Measurements from ENCODE around the gene ENTPD8.
A peak's percentile ranks its signal among the peaks of the same experiment; 100 is the strongest.

The ENTPD8 gene

GRCh38 chr9:137445930-137446431, 4.8 kb upstream of the ENTPD8 start:
- peak; percentile 11 for DNase-seq

DNA sequence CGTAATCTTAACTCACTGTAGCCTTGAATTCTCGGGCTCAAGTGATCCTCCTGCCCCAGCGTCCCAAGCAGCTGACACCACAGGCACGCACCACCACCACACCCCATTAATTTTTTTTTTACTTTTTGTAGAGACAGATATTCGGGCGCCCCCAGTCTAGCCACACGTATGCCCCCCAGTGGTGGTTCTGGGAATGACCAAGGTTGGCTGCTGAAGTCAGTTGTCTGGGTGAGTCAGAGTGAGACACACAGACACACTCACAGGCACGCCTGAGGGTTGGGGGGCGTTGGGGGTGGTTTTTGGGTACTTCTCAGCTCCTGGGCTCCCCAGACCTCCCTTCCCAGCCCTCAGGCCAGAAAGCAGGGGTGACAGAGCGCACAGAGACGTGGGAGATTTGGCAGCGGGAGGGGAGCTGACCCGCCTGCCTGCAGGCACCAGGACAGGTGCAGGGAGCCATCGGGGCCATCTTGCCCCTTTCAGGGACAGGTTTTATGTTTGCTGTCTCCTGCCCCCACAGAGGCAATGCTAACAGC, 4.2 kb upstream of the ENTPD8 start:
- DNase-seq = no peak

DNA sequence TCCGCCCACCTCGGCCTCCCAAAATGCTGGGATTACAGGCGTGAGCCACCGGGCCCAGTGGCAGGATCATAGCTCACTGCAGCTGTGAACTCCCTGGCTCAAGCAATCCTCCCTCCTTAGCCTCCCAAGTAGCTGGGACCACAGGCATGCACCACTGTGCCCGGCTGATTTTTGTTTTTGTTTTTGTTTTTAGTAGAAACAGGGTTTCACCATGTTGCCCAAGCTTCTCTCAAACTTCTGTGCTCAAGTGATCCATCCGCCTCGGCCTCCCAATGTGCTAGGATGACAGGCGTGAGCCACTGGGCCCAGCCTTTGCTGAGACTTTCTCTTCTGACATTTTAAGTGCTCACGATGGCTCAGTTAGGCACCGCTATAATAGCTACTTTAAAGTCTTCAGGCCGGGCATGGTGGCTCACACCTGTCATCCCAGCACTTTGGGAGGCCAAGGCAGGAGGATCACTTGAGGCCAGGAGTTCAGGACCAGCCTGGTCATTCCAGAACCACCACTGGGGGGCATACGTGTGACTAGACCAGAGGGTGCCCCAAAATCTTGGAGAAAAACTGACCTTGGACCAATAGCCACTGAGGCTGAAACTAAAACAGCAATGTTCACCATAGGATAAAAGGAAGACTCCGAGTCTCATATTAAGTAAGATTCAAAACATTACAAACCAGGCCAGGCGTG, 3.1 kb upstream of the ENTPD8 start:
- DNase-seq = no peak

GRCh38 chr9:137441935-137442321, 771 bp upstream of the ENTPD8 start:
- DNase-seq = no peak

DNA sequence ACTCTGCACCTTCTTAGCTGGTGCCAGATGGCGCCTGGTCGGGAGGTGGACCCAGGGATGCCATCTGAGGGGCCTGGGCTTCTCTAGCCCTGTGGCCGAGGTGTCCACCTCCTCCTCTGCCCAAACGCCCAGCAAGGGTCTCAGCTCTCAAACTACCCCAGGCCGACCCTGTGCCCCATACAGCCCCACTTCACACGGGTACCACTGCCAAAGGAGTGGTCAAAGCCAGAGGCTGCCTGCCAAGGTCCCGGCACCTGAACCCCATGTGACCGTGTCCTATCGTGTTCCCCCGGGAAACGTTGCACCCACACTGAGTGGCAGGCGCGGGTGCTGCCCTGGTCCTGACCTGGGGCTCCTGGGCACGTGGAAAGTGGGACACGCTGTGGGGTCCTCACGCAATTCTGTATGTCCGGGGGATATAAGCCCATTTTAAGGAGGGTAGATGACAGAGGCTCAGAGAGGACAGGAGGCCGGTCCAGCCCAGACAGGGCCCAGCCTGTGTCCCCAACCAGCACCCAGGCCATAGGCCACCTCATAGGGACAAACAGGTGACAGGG, 1.9 kb downstream of the ENTPD8 start:
- no peak for DNase-seq

DNA sequence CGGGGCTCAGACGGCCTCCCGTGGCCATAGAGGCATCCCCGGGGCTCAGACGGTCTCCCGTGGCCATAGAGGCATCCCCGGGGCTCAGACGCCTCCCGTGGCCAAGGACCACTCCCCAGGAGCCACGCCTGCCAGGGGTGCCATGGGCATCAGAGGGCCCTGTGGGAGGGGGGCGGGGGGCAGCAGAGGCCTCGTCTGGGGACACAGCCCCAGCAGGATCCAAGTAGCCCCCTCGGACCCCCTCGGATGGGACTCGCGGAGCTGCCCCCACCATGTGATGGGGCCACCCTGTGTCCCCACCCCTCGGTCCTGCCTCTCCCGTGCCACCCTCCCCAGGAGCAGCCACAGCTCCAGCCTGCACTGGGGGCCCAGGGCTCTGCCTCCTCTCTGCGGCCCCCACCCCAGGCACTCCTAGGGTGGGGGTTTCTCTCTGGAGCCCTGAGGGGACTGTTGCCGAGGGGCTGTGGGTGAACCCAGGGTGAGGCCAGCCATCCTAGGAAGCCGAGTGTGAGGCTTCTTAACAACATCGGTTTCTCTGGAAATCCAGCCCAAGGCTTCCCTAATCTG, 2.5 kb downstream of the ENTPD8 start:
- no peak for DNase-seq

- no peak for DNase-seq
These were observed 3.2 kb downstream of the ENTPD8 start for GRCh38 chr9:137437691-137438590.

DNA sequence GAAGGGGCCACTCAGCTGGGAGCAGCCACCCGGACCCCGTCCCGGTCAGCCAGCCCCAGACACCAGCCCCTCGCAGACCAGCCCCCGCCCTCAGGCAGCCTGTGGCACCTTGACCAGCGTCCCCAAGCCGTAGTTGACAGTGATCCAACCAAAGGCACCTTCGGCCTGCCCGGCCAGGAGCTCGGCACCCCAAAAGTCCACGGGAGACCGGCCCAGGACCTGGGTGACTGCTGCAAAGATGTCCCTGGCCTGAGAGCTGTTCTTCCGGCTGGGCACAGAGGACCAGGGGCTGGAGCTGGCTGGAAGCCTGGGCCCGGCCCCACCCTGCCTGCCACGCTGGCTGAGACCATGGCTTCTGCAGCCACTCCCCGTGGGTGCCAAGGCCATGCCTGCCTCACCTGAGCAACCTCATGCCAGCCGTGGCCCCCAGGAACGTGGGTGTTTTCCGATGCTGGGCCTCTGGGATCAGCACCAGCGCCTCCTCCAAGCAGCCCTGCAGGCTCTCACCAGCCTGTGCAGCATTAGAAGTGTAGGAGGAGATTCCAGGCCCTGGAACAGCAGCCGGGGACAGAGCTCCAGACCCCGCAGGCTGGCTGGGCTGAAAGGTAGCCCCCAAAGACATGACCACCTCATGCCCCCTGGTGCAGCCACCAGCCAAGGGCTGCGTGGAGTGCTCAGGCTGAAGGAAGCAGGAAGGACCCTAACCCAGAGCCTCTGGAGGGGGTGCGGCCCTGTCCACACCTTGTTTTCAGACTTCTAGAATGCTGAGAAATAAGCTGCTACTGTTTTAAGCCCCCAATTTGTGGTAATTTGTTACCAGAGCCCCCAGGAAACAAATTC, 4.2 kb downstream of the ENTPD8 start:
- no peak for DNase-seq

GRCh38 chr9:137435980-137436760, 5.0 kb downstream of the ENTPD8 start:
- DNase-seq = no peak

GRCh38 chr9:137435381-137435891, 5.7 kb downstream of the ENTPD8 start:
- no peak for DNase-seq

DNA sequence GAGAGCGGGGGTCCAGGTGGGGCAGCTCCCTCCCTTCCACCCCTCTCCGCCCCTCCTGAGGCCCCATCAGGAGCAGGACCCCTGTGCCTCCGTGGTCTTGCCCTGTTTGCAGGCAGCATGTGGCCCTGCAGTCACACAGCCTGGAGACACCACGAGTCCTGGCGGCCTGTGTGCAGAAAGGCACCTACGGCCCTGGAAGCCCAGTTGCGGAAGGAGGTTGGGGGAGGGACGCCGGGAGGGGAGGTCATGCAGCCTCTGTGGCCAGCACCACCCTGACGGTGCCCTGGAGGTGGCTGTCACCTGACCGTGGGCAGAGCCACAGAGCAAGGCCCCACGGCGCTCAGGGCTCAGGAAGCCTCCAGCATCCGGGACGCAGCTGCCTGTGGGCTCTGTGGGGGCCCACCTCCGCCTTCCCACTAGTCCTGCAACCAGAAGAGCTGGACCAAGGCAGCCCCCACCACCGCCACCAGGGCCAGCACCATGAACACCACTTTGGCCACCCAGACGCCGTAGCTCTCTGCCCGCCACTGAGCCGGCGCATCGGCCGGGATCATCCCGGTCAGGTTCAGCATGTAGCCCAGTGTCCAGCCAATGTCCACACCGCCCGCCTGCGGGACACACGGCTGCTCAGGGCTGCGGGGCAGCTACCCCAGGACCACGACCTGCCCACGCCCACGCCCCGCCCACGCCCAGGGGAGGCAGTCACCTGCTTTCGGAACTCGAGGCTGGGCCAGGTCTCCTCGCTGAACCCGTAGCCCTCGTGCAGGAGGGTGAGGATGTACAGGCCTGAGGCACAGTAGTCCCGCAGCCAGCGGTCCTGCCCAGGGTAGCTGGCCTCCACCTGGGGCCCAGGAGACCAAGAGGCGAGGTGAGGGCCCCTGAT, 6.4 kb downstream of the ENTPD8 start:
- DNase-seq = no peak

GRCh38 chr9:137433916-137434431, 7.2 kb downstream of the ENTPD8 start:
- DNase-seq = no peak

GRCh38 chr9:137433349-137433915, 7.7 kb downstream of the ENTPD8 start:
- no peak for DNase-seq

GRCh38 chr9:137432687-137433348, 8.3 kb downstream of the ENTPD8 start:
- DNase-seq = no peak

DNA sequence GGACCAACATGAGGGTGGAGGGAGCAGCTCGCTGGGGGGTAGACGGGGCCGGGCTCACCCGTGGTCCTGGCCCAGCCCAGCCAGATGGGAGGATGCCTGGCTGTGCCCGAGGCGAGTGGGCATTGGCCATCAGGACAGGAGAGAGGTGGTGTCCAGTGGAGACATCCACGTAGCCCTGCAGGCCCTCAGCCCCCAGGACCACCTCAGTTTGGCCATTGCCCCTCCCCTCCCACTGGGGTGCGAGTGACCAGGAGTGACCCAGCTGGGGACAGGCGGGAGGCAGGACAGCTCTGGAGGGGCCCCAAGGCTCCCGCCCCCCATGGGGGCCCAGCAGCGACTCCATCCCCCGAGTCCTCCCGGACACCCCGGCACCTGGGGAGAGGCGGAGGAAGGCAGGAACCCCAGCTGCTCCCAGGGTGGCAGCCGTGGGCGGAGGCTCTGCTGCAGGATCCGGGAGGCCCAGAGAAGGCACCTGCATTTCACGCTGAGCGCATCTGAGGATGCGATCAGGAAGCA, 9.7 kb downstream of the ENTPD8 start:
- no peak for DNase-seq

GRCh38 chr9:137430723-137431415, 10.3 kb downstream of the ENTPD8 start:
- no peak for DNase-seq

GRCh38 chr9:137429974-137430722, 11.0 kb downstream of the ENTPD8 start:
- no peak for DNase-seq

All from DMS79 (cell line).